HG03558 (cell line): ENCODE data around the gene GNPTG.

Experiments
- ATAC-seq: cut with Tn5 transposase; IDR thresholded peaks from one replicate; pipeline ENCODE4 v1.9.1; 2021; ENCODE audit warnings: moderate number of reproducible peaks; ENCODE audit not compliant: unreplicated experiment; ENCODE audit errors: extremely low read depth

The GNPTG gene

DNA sequence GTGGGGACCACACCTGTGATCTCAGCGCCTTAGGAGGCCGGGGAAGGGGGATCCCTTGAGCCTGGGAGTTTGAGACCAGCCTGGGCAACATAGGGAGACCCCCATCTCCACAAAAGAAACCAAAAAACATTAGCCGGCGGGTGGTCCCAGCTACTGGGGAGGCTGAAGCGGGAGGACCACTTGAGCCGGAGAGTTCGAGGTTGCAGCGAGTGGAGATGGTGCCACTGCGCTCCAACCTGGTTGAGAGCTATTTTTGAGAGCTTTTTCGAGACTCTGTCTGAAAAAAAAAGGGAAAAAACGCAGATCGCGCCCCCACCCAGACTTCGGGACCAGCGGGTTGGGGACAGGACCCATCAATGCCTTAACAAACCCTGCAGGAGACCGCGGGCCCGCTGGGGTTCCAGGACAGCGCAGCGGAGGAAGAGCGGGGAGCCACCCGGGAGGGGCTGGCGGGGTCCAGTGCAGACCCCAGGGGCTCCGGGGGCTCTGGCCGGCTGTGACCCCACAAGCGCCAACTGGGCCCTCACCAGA is 19.0 kb upstream of the GNPTG start:
- no peak for ATAC-seq

GRCh38 chr16:1333149-1333812 is 18.4 kb upstream of the GNPTG start, which contains the start of gene BAIAP3:
Gene BAIAP3, plus strand, starts transcription at chr16:1333645. Its CDS starts 4,905 bp downstream, at chr16:1338550.
- ATAC-seq, result no peak

DNA sequence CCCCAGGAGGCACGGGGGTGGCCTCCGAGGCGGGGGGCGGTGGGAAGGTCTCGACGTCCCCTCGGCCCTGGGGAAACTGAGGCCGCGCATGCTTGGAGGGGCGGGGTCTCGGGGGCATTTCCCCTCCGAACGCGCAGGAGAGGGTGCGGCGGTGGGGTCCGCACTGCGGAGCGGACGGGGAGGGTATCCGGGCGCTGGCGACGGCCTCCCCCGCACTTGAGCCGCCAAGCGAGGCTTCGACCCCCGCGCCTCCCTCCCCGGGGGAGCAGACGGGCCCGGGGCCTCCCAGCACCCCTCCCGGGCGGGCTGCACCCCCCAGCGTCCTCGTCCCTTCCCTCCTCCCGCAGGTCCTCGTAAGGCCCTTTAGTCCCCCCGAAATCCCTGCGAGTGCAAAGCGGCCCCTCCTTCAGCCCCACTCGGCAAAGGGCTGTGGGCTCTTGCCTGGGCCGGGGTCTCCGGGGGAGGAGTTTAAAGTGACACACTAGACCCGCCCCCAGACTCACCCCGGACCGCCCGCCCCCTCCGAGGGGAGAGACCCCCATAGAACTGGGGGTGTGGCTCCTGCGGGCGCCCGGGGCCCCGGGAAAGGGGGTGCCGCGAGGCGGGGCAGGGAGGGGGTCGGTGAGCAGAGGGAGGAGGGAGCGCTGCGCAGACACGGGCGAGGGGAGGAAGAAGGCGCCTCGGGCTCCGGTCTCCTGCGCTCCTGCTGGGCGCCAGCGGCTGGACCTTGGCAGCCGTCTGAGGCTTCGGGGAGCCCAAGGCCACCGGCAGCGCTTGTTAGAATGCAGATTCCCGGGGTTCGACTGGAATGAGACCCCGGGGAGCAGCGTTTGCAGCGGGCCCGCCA is 17.7 kb upstream of the GNPTG start:
- ATAC-seq, result no peak

- ATAC-seq, result no peak
Observed at GRCh38 chr16:1334739-1335138, 17.0 kb upstream of the GNPTG start.

DNA sequence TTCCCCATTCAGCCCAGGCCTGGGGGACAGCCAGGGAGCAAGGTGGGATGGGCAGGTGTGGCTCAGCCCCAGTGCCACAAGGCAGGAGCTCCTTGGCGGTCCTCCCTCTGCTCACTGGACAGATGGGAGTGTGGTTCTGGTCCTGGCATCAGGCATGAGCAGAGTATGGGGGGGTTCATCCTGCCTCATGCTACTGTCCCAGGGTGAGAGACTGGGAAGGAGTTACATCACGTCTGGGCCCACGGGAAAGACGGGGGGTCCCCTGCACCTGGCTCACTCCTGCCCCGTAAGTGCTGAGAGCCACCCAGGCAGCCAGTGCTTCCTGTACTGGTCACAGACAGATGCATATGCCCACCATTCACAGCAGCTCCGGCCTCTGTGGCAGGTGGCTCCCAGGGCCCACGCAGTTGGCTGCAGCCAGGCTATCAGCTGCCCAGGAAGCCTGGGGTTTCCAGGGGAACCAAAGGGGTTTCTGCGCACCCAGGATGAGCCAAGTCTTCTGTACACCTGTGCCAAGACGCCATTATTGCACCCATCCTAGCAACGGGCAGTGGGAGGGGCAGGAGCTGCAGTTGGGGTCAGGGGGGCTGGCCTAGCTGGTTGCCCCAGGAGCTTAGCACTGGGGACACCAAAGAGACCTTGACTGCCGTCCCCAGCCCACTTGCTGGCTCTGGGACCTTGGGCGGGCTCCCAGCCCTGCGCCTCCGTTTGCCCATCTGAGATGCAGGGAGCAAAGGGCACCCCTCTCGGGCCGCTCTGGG is 16.3 kb upstream of the GNPTG start:
- no peak for ATAC-seq

DNA sequence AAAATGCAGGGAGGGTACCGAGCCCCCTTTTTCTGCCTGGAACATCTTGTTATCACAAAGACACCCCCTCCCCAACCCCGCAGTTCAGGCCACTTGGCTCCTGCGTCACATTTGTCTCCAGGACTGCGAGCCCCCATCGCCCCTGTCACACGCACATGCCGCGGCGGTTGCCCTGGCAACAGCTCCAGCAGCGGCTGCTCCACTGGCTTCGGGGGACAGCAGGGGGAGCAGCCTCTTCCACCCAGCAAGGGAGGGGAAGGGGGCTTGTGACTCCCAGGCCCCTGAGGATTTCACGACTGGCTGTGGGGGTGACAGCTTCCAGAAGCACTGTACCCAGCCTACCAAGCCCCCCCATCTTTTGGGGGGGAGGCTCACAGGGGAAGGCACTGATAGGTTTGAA is 15.7 kb upstream of the GNPTG start:
- no peak for ATAC-seq

DNA sequence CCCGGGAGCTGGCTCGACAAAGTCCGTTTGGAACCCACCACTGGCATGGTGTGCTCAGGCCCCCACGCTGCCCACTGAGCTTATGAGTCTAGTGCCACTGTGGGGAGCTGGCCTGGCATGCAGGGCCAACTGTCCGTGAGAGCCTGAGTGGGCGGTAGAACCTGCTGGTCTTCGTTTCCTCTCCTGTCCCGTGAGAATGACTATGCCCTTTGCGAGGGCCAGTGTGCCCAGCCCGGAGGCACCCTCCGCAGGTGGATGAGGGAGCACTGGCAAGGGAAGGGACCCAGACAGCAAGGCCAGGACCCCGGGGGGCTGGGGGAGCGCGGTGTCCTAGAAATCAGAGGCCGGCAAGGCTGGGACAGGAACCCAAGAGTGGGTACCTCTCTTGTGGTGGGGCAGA is 15.1 kb upstream of the GNPTG start:
- ATAC-seq, result no peak

DNA sequence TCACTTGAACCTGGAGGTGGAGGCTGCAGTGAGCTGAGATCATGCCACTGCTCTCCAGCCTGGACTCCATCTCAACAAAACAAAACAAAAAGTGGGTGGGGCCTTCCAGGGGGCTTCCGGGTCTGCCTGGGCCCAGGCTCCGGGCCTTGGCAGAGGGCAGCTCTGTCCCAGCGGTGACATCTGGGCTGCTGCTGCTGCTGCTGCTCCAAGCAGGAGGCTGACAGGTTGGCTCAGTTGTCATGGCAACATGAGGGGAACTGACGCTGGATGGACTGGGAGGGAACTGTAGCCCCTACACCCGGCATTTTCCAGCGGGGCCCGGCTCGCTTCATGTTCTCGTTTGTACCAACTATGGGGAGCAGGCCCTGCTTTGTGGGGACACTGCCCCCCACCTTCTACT is 14.2 kb upstream of the GNPTG start:
- ATAC-seq, result no peak

DNA sequence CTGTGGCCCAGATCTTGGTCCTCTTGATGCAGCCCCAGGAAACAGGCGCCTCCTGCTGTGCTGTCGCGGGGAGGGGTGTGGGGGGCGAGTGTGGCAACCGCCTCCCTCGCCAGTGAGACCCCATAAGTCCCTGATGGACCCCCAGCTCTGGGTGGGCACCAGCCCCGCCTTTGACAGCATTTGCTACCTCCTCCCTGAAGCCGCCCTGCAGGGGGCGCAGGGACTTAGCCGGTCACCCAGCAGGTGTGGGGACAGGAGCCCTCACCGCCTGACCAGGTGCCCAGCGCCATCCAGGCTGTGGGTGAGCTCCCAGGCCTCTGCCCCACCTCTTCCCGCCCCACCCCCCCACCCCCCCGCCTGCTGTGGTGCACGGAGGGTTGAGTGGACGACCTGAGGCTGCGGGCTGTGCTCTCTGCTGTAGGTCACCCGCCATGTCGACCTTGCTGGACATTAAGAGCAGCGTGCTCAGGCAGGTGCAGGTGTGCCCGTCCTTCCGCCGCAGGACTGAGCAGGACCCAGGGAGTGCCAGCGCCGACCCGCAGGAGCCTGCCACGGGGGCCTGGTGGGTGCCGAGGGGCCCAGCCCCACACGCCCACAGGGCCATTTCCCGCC is 13.5 kb upstream of the GNPTG start:
- no peak for ATAC-seq

DNA sequence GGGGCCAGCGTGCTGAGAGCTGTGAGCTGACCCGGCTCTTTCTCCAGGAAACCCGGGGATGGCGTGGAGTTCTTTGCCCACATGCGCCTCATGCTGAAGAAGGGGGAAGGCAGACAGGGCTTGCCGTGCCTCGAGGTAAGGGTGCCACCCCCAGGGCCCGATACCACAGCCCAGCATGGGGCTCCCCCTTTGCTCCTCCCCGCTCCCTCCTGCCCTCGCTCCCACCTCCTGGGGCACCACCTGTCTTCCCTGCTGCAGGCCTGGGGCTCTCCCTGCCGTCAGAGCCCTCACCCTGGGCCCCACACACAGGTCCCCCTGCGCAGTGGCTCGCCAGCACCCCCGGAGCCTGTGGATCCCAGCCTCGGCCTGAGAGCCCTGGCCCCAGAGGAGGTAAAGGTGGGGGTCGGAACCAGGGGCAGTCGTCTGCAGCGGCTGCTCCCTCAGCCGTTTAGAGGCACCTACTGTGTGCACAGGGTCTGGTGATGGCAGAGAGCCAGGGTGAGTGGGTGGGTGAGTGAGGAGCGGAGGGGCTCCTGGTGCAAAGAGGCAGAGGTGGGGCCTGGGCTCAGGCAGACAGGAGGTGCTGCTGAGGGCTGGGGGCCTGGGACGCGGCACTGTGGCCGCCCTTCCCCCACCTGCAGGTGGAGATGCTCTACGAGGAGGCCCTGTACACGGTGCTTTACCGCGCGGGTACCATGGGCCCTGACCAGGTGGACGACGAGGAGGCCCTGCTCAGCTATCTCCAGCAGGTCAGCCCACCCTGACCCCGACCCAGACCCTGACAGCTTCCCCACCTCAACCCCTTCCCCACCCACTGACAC is 12.7 kb upstream of the GNPTG start:
- no peak for ATAC-seq

GRCh38 chr16:1340730-1341494 is 10.8 kb upstream of the GNPTG start:
- ATAC-seq, result no peak

GRCh38 chr16:1341495-1342420 is 10.0 kb upstream of the GNPTG start:
- no peak for ATAC-seq

- peak; percentile 71 for ATAC-seq
Observed at GRCh38 chr16:1342526-1343427, 9.0 kb upstream of the GNPTG start.

DNA sequence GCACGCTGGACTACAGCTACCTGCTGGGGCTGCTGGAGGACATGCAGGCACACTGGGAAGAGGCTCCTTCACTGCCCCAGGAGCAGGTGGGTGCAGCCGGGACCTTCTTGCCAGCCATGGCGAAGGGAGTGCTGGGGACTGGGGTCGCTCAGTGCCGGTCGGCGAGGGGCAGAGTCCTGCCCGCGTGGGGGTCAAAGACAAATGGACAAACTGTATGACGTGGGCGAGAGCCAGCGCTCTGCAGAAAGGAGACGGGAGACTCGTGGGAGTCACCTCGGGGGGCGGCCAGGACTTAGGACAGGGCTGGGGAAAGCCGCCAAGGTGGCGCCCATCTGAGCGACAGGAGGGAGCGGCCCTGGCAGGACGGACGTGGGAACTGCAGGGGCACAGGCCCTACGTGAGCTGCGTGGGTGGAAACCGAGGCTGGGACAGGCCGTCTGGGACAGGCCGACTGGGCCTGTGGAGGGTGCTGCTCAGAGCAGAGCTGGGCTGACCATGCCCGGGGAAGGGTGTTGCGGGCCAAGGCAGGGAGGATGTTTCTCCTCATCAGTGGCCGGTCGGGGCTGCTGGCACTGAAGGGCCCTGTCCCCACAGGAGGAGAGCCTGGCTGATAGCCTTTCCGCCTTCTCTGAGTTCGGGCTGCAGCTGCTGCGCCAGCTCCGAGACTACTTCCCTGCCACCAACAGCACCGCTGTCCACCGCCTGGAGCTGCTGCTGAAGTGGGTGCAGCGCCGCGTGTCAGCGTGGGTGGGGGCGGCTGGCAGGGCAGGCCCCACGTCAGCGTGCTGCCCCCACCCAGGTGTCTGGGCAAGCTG is 8.1 kb upstream of the GNPTG start:
- ATAC-seq, result no peak

GRCh38 chr16:1344499-1344898 is 7.2 kb upstream of the GNPTG start:
- no peak for ATAC-seq

GRCh38 chr16:1345087-1345486 is 6.6 kb upstream of the GNPTG start:
- ATAC-seq, result no peak
